Muscle of leg (tissue), 11 donors: Measurements from ENCODE around the gene MYO18A. TPM values are rescaled to one million over a fixed set of nuclear protein-coding genes. Genes with fewer than 3 reads are reported as not detected.
"Not testable (repeated sequence)": the region's sequence is repeated elsewhere in the genome, so short reads cannot be mapped to it uniquely, and the experiment has no call there.

Experiments
- DNase-seq: peaks from one replicate; pipeline ENCODE4 v3.0.0; 2013
- H3K27ac ChIP-seq: one replicate; pipeline ENCODE4 v1.5.1; 2013; ENCODE audit warnings: mild to moderate bottlenecking, low read length, control low read depth
- H3K27me3 ChIP-seq: one replicate; pipeline ENCODE4 v1.6.1; 2013; ENCODE audit warnings: low read length; ENCODE audit not compliant: control insufficient read depth, insufficient read depth
- H3K36me3 ChIP-seq: one replicate; pipeline ENCODE4 v1.6.1; 2013; ENCODE audit warnings: low read length; ENCODE audit not compliant: control insufficient read depth, insufficient read depth
- H3K4me1 ChIP-seq: one replicate; pipeline ENCODE4 v1.6.1; 2013; ENCODE audit warnings: low read length; ENCODE audit not compliant: control insufficient read depth, insufficient read depth
- H3K4me3 ChIP-seq: one replicate; pipeline ENCODE4 v1.5.1; 2013; ENCODE audit warnings: low read length, control low read depth
- H3K9me3 ChIP-seq: replicated peaks from 2 replicates; pipeline ENCODE4 v1.6.1; 2013; ENCODE audit warnings: low read depth, low read length; ENCODE audit not compliant: control insufficient read depth
- WGBS: methylation state at CpG from one replicate; pipeline ENCODE4 v1.1.5; 2013; ENCODE audit warnings: missing lambda C conversion rate; ENCODE audit not compliant: insufficient coverage; 5-methylcytosine and 5-hydroxymethylcytosine counted together
- polyA plus RNA-seq, 8 donors: library from polyadenylated mRNA; unstranded; fragments of 120-200 nt; gene quantifications; one replicate each; pipeline versions ENCODE4 v1.2.1 to v1.2.3, GENCODE V29; 2013; ENCODE audit warnings: inconsistent platforms in 1 of 8, low replicate concordance in 1 of 8; ENCODE audit not compliant: insufficient read length in 8 of 8, insufficient read depth in 1 of 8
- total RNA-seq: library from RNA; stranded (reverse); fragments of 120-200 nt; gene quantifications from one replicate; pipeline ENCODE4 v1.2.4, GENCODE V29; 2013

MYO18A gene
- total and polyA plus RNA-seq, 9 donors: 157 to 309 (median 205) TPM

- Histone ChIP-seq H3K27me3 (no peaks in the 10 kb centered on the region), H3K4me3 (no peak overlapping the region), H3K36me3 (peaks cover 92% of the 10 kb centered on the region), H3K27ac (no peak overlapping the region), H3K9me3 (no peaks in the 10 kb centered on the region), H3K4me1 (peaks cover 30% of the 10 kb centered on the region)
- WGBS: 91% methylated on average over 14 of the region's 20 CpGs
- no peak for DNase-seq
Measured at GRCh38 chr17:29093090-29093871, 86.9 kb downstream of the MYO18A start.

DNA sequence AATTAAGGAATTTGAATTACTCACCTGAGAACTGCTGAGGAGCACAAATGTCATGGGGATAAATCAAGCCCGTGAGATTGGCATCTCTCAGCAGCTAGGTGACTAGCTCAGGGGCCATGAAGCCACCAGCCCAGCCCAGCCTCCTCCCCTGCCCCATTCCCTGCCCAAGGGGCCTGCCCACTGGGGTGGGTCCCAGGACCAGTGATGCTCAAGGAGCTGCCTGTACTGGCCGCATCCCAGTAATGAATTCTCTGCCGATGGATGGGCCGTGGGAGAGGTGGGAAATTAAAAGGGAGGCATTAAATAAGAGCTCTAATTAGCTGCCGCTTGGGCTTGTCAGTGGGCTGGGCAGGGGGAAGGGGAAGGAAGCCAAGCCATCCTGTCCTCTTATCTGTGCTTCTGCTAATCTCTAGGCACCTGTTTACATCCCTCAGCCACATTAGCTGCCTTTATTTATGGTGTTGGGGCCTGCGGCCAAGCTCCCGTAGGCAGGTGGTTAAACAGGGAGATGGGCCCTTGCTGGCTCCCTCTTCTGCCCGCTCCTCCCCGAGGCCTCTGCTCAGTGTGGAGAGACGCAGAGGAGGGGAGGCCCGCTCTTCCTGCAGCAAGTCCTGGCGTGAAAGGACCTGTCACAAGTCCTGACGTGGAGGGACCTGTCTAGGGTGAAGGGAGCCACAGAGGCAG, 88.5 kb downstream of the MYO18A start:
- peak; percentile 72 for DNase-seq
- 64% methylated on average over 7 of the region's 13 CpGs for WGBS

GRCh38 chr17:29090750-29091605, 89.2 kb downstream of the MYO18A start:
- peak; percentile 37 for DNase-seq

More for the DNA sequence above, 88.5 kb downstream of the MYO18A start:
- peaks cover 30% of the 10 kb centered on the region for H3K4me1 ChIP-seq
- no peaks in the 10 kb centered on the region for H3K9me3 ChIP-seq
- no peak overlapping the region for H3K4me3 ChIP-seq
- peaks cover 90% of the 10 kb centered on the region for H3K36me3 ChIP-seq
- H3K27me3 ChIP-seq: no peaks in the 10 kb centered on the region
- H3K27ac ChIP-seq: no peak overlapping the region

DNA sequence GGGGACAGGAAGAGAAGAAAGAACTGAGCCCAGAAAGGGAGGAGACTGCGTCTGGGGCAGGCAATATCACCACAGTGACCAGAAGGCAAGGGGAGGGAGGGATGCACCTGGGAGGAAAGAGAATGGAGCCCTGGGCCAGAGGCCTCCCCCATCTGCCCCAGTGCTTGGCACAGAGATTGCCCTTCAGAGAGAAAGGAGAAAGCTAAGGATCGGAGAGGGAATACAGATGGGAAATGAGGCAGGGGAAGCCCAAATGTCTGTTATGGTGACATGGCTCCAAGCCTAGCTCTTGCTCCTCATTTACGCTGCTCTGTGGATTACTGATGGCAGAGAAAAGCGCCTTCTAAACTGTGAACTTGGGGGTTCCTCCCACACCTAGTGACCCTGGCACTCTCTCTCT, 90.1 kb downstream of the MYO18A start:
- no peaks in the 10 kb centered on the region for H3K9me3 ChIP-seq
- no peak overlapping the region for H3K4me3 ChIP-seq
- peaks cover 90% of the 10 kb centered on the region for H3K36me3 ChIP-seq
- peak overlapping the region; percentile 67 for H3K27ac ChIP-seq
- no peaks in the 10 kb centered on the region for H3K27me3 ChIP-seq
- WGBS: 56% methylated on average over 3 of the region's 4 CpGs
- H3K4me1 ChIP-seq: peaks cover 30% of the 10 kb centered on the region
- no peak for DNase-seq

More at GRCh38 chr17:29090750-29091605, 89.2 kb downstream of the MYO18A start:
- H3K27me3 ChIP-seq: no peaks in the 10 kb centered on the region
- peak overlapping the region; percentile 67 for H3K27ac ChIP-seq
- no peak overlapping the region for H3K4me3 ChIP-seq
- peaks cover 90% of the 10 kb centered on the region for H3K36me3 ChIP-seq
- H3K9me3 ChIP-seq: no peaks in the 10 kb centered on the region
- WGBS: 45% methylated on average over 8 of the region's 12 CpGs
- H3K4me1 ChIP-seq: peaks cover 30% of the 10 kb centered on the region

DNA sequence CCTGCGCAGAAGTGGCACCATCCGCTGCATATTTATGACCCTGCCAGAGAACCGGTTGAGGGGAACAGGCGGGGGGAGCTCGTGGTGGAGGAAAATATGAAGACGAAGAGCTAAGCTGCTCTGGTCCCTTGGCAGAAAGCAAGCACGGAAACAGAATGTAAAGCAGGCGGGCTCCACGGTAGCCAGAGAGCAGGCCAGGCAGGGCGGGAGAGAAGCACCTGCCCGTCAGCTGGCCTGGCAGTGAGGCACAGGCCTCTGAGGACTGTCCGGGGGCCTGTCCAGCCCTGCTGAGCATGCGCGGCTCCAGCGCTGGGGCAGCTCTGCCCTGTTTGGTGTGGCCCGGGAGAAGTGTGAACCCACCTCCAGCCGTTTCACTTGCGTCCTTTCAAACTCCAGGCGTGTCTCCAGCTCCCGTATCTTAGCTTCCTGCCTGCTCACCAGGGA, 90.6 kb downstream of the MYO18A start:
- Histone ChIP-seq H3K36me3 (peaks cover 89% of the 10 kb centered on the region), H3K9me3 (no peaks in the 10 kb centered on the region), H3K4me1 (peaks cover 30% of the 10 kb centered on the region), H3K27ac (peak overlapping the region; percentile 67), H3K4me3 (no peak overlapping the region), H3K27me3 (no peaks in the 10 kb centered on the region)
- 34% methylated on average over 20 of the region's 20 CpGs for WGBS
- DNase-seq: peak; percentile 87

DNA sequence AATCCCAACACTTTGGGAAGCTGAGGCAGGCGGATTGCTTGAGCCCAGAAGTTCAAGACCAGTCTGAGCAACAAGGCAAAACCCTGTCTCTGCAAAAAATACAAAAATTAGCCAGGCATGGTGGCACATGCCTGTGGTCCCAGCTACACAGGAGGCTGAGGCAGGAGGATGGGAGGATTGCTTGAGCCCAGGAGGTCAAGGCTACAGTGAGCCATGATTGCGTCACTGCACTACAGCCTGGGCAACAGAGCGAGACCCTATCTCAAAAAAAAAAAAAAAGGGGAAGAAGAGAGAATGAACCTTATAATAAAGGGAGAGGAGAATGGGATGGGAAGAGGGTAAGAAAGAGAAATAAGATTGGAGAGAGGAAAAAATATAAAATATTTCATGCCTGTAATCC, 91.4 kb downstream of the MYO18A start:
- peaks cover 89% of the 10 kb centered on the region for H3K36me3 ChIP-seq
- DNase-seq, H3K9me3 ChIP-seq, H3K27me3 ChIP-seq, H3K27ac ChIP-seq, H3K4me3 ChIP-seq: not testable (repeated sequence)
- H3K4me1 ChIP-seq: peaks cover 30% of the 10 kb centered on the region
- 100% methylated on average over 1 of the region's 3 CpGs for WGBS

GRCh38 chr17:29086628-29087332, 93.4 kb downstream of the MYO18A start:
- no peak overlapping the region for H3K4me3 ChIP-seq
- no peaks in the 10 kb centered on the region for H3K27me3 ChIP-seq
- H3K36me3 ChIP-seq: peaks cover 90% of the 10 kb centered on the region
- H3K9me3 ChIP-seq: no peaks in the 10 kb centered on the region
- H3K27ac ChIP-seq: no peak overlapping the region
- H3K4me1 ChIP-seq: peaks cover 25% of the 10 kb centered on the region
- 87% methylated on average over 16 of the region's 19 CpGs for WGBS
- DNase-seq: no peak

- no peaks in the 10 kb centered on the region for H3K27me3 ChIP-seq
- H3K36me3 ChIP-seq: peaks cover 90% of the 10 kb centered on the region
- H3K4me3 ChIP-seq: no peak overlapping the region
- peaks cover 9% of the 10 kb centered on the region for H3K4me1 ChIP-seq
- DNase-seq: no peak
- no peaks in the 10 kb centered on the region for H3K9me3 ChIP-seq
- H3K27ac ChIP-seq: no peak overlapping the region
- 60% methylated on average over 2 of the region's 12 CpGs for WGBS
Measured at GRCh38 chr17:29085223-29085622, 95.0 kb downstream of the MYO18A start.

GRCh38 chr17:29084541-29085146, 95.6 kb downstream of the MYO18A start:
- H3K4me3 ChIP-seq: no peak overlapping the region
- H3K27me3 ChIP-seq: no peaks in the 10 kb centered on the region
- peaks cover 3% of the 10 kb centered on the region for H3K4me1 ChIP-seq
- no peak for DNase-seq
- WGBS: 100% methylated on average over 1 of the region's 21 CpGs
- peaks cover 90% of the 10 kb centered on the region for H3K36me3 ChIP-seq
- H3K9me3 ChIP-seq: no peaks in the 10 kb centered on the region
- H3K27ac ChIP-seq: no peak overlapping the region
